Mucosa of descending colon (tissue), 3 donors: ENCODE results near the gene ZNF777. TPM values are rescaled to one million over a fixed set of nuclear protein-coding genes. Genes with fewer than 3 reads are reported as not detected.

Experiments used
- ATAC-seq: fragments of 200-7000 bp; cut with Tn5 transposase; one replicate; pipeline ENCODE4 v1.9.1; 2020; ENCODE audit warnings: mild to moderate bottlenecking, moderate library complexity
- DNase-seq, 3 donors: peaks; one replicate each; pipeline ENCODE4 v3.0.0-alpha.2; 2020
- H3K36me3 ChIP-seq: fragments of 200-600 bp; one replicate; pipeline ENCODE4 v1.8.0; 2021; ENCODE audit warnings: low read depth, mild to moderate bottlenecking
- H3K4me1 ChIP-seq: fragments of 200-600 bp; one replicate; pipeline ENCODE4 v1.8.0; 2021; ENCODE audit warnings: low read depth, mild to moderate bottlenecking
- H3K4me3 ChIP-seq: fragments of 200-600 bp; one replicate; pipeline ENCODE4 v1.8.0; 2021; ENCODE audit warnings: mild to moderate bottlenecking
- H3K9me3 ChIP-seq: fragments of 200-600 bp; one replicate; pipeline ENCODE4 v1.8.0; 2021; ENCODE audit warnings: mild to moderate bottlenecking
- CTCF ChIP-seq: fragments of 200-600 bp; IDR thresholded peaks from one replicate; pipeline ENCODE4 v1.8.0; 2022; ENCODE audit warnings: antibody characterized with exemption, mild to moderate bottlenecking
- intact Hi-C, 2 donors: fragments of 100-400 bp; cut with DNase I in 1 of 2; cut with micrococcal nuclease in 1 of 2; formaldehyde crosslinking; loops; one replicate each; pipeline versions ENCODE4 v1.11.0 to v1.11.1; 2022; cut with DNase I, micrococcal nuclease
- total RNA-seq, 3 donors: library from RNA; stranded (reverse); fragmentation: NEBNext Ultra II Directional in 2 of 3; extraction: Animal tissue kit (Norgen Biotek cat#: 25700) in 2 of 3; gene quantifications; one replicate each; pipeline versions ENCODE4 v1.2.1 to v1.2.4, GENCODE V29; 2021 to 2023
- donor health status: DM: no; HTN: no; CAD: no; lungs with moderate emphysema.
- donor health status: DM: no; HTN: no; CAD: no.
- donor health status: DM: no; HTN: yes; CAD: no.

Gene ZNF777
- total RNA-seq, 3 donors from 2014 or later, result 9.6 to 12.2 (median 10.0) TPM

GRCh38 chr7:149500910-149501309, 40.0 kb upstream of the ZNF777 start:
- intact Hi-C loops, result no loop called here

GRCh38 chr7:149500201-149500600, 39.3 kb upstream of the ZNF777 start:
- no peak for TF ChIP-seq CTCF
- ATAC-seq (no peak), DNase-seq (no peak)
- peaks cover 5% of the 10 kb centered on the region for H3K4me1 ChIP-seq
- intact Hi-C loops, result no loop called here
- H3K9me3 ChIP-seq, result no peaks in the 10 kb centered on the region
- H3K4me3 ChIP-seq, result no peak overlapping the region
- H3K36me3 ChIP-seq, result no peaks in the 10 kb centered on the region

More at GRCh38 chr7:149500910-149501309, 40.0 kb upstream of the ZNF777 start:
- H3K9me3 ChIP-seq, result no peaks in the 10 kb centered on the region
- DNase-seq, result no peak
- no peak for TF ChIP-seq CTCF
- ATAC-seq, result no peak
- H3K36me3 ChIP-seq, result no peaks in the 10 kb centered on the region
- peaks cover 5% of the 10 kb centered on the region for H3K4me1 ChIP-seq
- no peak overlapping the region for H3K4me3 ChIP-seq

- no peak for TF ChIP-seq CTCF
- ATAC-seq, result no peak
Observed at GRCh38 chr7:149498811-149499210, 37.9 kb upstream of the ZNF777 start.

GRCh38 chr7:149497467-149498261, 36.8 kb upstream of the ZNF777 start, which contains the start of gene ZNF746:
TSS of gene ZNF746 (minus strand) at chr7:149497809. CDS start at chr7:149497536, 273 bp downstream.
- intact Hi-C loops, result no loop called here

More at GRCh38 chr7:149498811-149499210, 37.9 kb upstream of the ZNF777 start:
- Histone ChIP-seq H3K4me1 (peaks cover 5% of the 10 kb centered on the region), H3K9me3 (no peaks in the 10 kb centered on the region), H3K36me3 (no peaks in the 10 kb centered on the region), H3K4me3 (no peak overlapping the region)
- intact Hi-C loops, result no loop called here
- DNase-seq, result no peak

GRCh38 chr7:149496642-149497391, 36.0 kb upstream of the ZNF777 start:
- Histone ChIP-seq H3K9me3 (no peaks in the 10 kb centered on the region), H3K36me3 (peaks cover 14% of the 10 kb centered on the region), H3K4me1 (peaks cover 5% of the 10 kb centered on the region), H3K4me3 (peak overlapping the region; percentile 83)
- no peak for TF ChIP-seq CTCF
- ATAC-seq (peak; percentile 39), DNase-seq (peak; percentile 58 to 76 (median 70))
- intact Hi-C loops, result no loop called here

More at GRCh38 chr7:149497467-149498261, 36.8 kb upstream of the ZNF777 start, which contains the start of gene ZNF746:
- ATAC-seq, result peak; percentile 97
- Histone ChIP-seq H3K4me1 (peaks cover 5% of the 10 kb centered on the region), H3K9me3 (no peaks in the 10 kb centered on the region), H3K36me3 (peaks cover 6% of the 10 kb centered on the region), H3K4me3 (peak within 1 kb of the TSS; percentile 83)
- peak; percentile 80 for TF ChIP-seq CTCF
- peak; percentile 87 to 90 (median 90) for DNase-seq
